ENCODE results near the gene SPATA13. TPM values are rescaled to one million over a fixed set of nuclear protein-coding genes. Genes with fewer than 3 reads are reported as not detected.
"Not testable (repeated sequence)": the region's sequence is repeated elsewhere in the genome, so short reads cannot be mapped to it uniquely, and the experiment has no call there.

Gene SPATA13
- total and polyA plus RNA-seq, 5 experiments from 2014 or later = 80.4 to 121 (median 92.8) TPM

- H3K4me3 Mint-ChIP-seq = no peak overlapping the region
- POLR2A ChIA-PET = no interaction called here
- H3K4me1 Mint-ChIP-seq = peaks cover under 1 to 18% (median 14%) of the 10 kb centered on the region in 4 donors
- ATAC-seq (no peak), DNase-seq (no peak)
- peaks cover 0 to 10% (median 0%) of the 10 kb centered on the region in 3 donors for H3K36me3 Mint-ChIP-seq
- H3K27me3 Mint-ChIP-seq = no peaks in the 10 kb centered on the region
- H3K27ac Mint-ChIP-seq = peak overlapping the region in 2 of 10 donors; percentile 15 to 60
- H3K9me3 Mint-ChIP-seq = peaks cover 0 to under 1% (median 0%) of the 10 kb centered on the region in 9 donors
Observed at GRCh38 chr13:24192811-24193162, 32.3 kb downstream of the SPATA13 start.

- H3K36me3 Mint-ChIP-seq = peaks cover 0 to 6% (median 0%) of the 10 kb centered on the region in 3 donors
- no peak overlapping the region for H3K27ac Mint-ChIP-seq
- POLR2A ChIA-PET = no interaction called here
- H3K4me3 Mint-ChIP-seq = no peak overlapping the region
- DNase-seq (no peak), ATAC-seq (no peak)
- no peaks in the 10 kb centered on the region for H3K27me3 Mint-ChIP-seq
- H3K9me3 Mint-ChIP-seq = no peaks in the 10 kb centered on the region
- H3K4me1 Mint-ChIP-seq = peaks cover 0 to 19% (median 14%) of the 10 kb centered on the region in 4 donors
Observed at GRCh38 chr13:24194447-24194846, 33.9 kb downstream of the SPATA13 start.

GRCh38 chr13:24195626-24196025 lies 35.1 kb downstream of the SPATA13 start:
- ATAC-seq (no peak), DNase-seq (no peak)
- H3K4me3 Mint-ChIP-seq = no peak overlapping the region
- H3K4me1 Mint-ChIP-seq = peaks cover 0 to 18% (median 15%) of the 10 kb centered on the region in 4 donors
- H3K9me3 Mint-ChIP-seq = no peaks in the 10 kb centered on the region
- POLR2A ChIA-PET = no interaction called here
- H3K27me3 Mint-ChIP-seq = no peaks in the 10 kb centered on the region
- no peak overlapping the region for H3K27ac Mint-ChIP-seq
- peaks cover 0 to 6% (median 0%) of the 10 kb centered on the region in 3 donors for H3K36me3 Mint-ChIP-seq

- no peak for ATAC-seq
- DNase-seq = no peak
- H3K9me3 Mint-ChIP-seq = no peaks in the 10 kb centered on the region
- H3K4me3 Mint-ChIP-seq = no peak overlapping the region
- no peaks in the 10 kb centered on the region for H3K27me3 Mint-ChIP-seq
- H3K4me1 Mint-ChIP-seq = peaks cover 0 to 18% (median 14%) of the 10 kb centered on the region in 4 donors
- H3K36me3 Mint-ChIP-seq = peaks cover 0 to 6% (median under 1%) of the 10 kb centered on the region in 3 donors
- POLR2A ChIA-PET = no interaction called here
- peak overlapping the region in 2 of 10 donors; percentile 8 to 12 for H3K27ac Mint-ChIP-seq
Observed at GRCh38 chr13:24196593-24197197, 36.2 kb downstream of the SPATA13 start.

- Mint-ChIP-seq H3K27ac (peak overlapping the region in 2 of 10 donors; percentile 41 to 50), H3K9me3 (no peaks in the 10 kb centered on the region), H3K27me3 (no peaks in the 10 kb centered on the region), H3K36me3 (peaks cover 0 to 2% (median 0%) of the 10 kb centered on the region in 3 donors), H3K4me1 (peaks cover 11 to 16% (median 13%) of the 10 kb centered on the region in 4 donors), H3K4me3 (no peak overlapping the region)
- DNase-seq (no peak), ATAC-seq (no peak)
- POLR2A ChIA-PET = interaction anchor here (0.7 kb wide), 1 partner anchor 30 kb away, joined by 5 read pairs; no protein-coding TSS in a partner anchor
Observed at GRCh38 chr13:24199016-24199415, 38.5 kb downstream of the SPATA13 start.

- Mint-ChIP-seq H3K4me3 (no peak overlapping the region), H3K4me1 (peaks cover 14 to 36% (median 32%) of the 10 kb centered on the region in 4 donors), H3K27me3 (no peaks in the 10 kb centered on the region), H3K9me3 (no peaks in the 10 kb centered on the region), H3K27ac (peak overlapping the region in 3 of 10 donors; percentile 7 to 93 (median 15)), H3K36me3 (peaks cover 0 to 2% (median 0%) of the 10 kb centered on the region in 3 donors)
- ATAC-seq (no peak), DNase-seq (no peak)
- POLR2A ChIA-PET = no interaction called here
Observed at GRCh38 chr13:24202215-24202614, 41.7 kb downstream of the SPATA13 start.

GRCh38 chr13:24203273-24203672 lies 42.8 kb downstream of the SPATA13 start:
- H3K27ac Mint-ChIP-seq = peak overlapping the region; percentile 35 to 93 (median 84)
- H3K36me3 Mint-ChIP-seq = peaks cover 0 to 2% (median 0%) of the 10 kb centered on the region in 3 donors
- POLR2A ChIA-PET = interaction anchor here (0.7 to 1.2 kb wide), 4 partner anchors 9 to 828 kb away, joined by 3 to 6 read pairs (median 3); partner anchors contain the start of gene SPATA13
- ATAC-seq (peak in 1 of 2 donors; percentile 34), DNase-seq (no peak)
- no peaks in the 10 kb centered on the region for H3K9me3 Mint-ChIP-seq
- H3K4me3 Mint-ChIP-seq = peak overlapping the region; percentile 50 to 88 (median 80)
- no peaks in the 10 kb centered on the region for H3K27me3 Mint-ChIP-seq
- peaks cover 17 to 36% (median 32%) of the 10 kb centered on the region in 4 donors for H3K4me1 Mint-ChIP-seq

- POLR2A ChIA-PET = interaction anchor here (0.7 to 1.2 kb wide), 4 partner anchors 8 to 828 kb away, joined by 3 to 6 read pairs (median 3); partner anchors contain the start of gene SPATA13
- Mint-ChIP-seq H3K27me3 (no peaks in the 10 kb centered on the region), H3K27ac (peak overlapping the region; percentile 60 to 93 (median 84)), H3K4me1 (peaks cover 17 to 36% (median 32%) of the 10 kb centered on the region in 4 donors), H3K36me3 (peaks cover 0 to 2% (median 0%) of the 10 kb centered on the region in 3 donors), H3K9me3 (no peaks in the 10 kb centered on the region), H3K4me3 (peak overlapping the region; percentile 60 to 88 (median 80))
- ATAC-seq (peak; percentile 98 to 99), DNase-seq (peak in 4 of 10 donors; percentile 19 to 41 (median 33))
Observed at GRCh38 chr13:24203811-24204210, 43.3 kb downstream of the SPATA13 start.

GRCh38 chr13:24205076-24205475 lies 44.6 kb downstream of the SPATA13 start:
- H3K27me3 Mint-ChIP-seq, DNase-seq, H3K9me3 Mint-ChIP-seq, ATAC-seq, POLR2A ChIA-PET, H3K36me3 Mint-ChIP-seq: not testable (repeated sequence)
- H3K4me3 Mint-ChIP-seq = peak overlapping the region in 4 of 10 donors; percentile 10 to 86 (median 64)
- H3K4me1 Mint-ChIP-seq = peaks cover 17 to 36% (median 32%) of the 10 kb centered on the region in 4 donors
- H3K27ac Mint-ChIP-seq = peak overlapping the region in 6 of 10 donors; percentile 6 to 83 (median 25)

- Mint-ChIP-seq H3K4me3 (no peak overlapping the region), H3K27ac (peak overlapping the region in 3 of 10 donors; percentile 6 to 27 (median 15)), H3K9me3 (no peaks in the 10 kb centered on the region), H3K4me1 (peaks cover 27 to 43% (median 28%) of the 10 kb centered on the region in 4 donors), H3K36me3 (peaks cover 0 to 1% (median 0%) of the 10 kb centered on the region in 3 donors), H3K27me3 (no peaks in the 10 kb centered on the region)
- ATAC-seq (no peak), DNase-seq (no peak)
- POLR2A ChIA-PET = no interaction called here
Observed at GRCh38 chr13:24207841-24208667, 47.5 kb downstream of the SPATA13 start.

- Mint-ChIP-seq H3K4me3 (no peak overlapping the region), H3K27ac (no peak overlapping the region), H3K4me1 (peaks cover 17 to 33% (median 19%) of the 10 kb centered on the region in 4 donors), H3K27me3 (no peaks in the 10 kb centered on the region), H3K9me3 (no peaks in the 10 kb centered on the region), H3K36me3 (peaks cover 0 to 1% (median 0%) of the 10 kb centered on the region in 3 donors)
- ATAC-seq = no peak
- DNase-seq = no peak
- POLR2A ChIA-PET = no interaction called here
Observed at GRCh38 chr13:24209138-24209537, 48.6 kb downstream of the SPATA13 start.

- DNase-seq = no peak
- ATAC-seq = no peak
- no peaks in the 10 kb centered on the region for H3K9me3 Mint-ChIP-seq
- H3K27me3 Mint-ChIP-seq = no peaks in the 10 kb centered on the region
- H3K4me1 Mint-ChIP-seq = peaks cover 17 to 31% (median 18%) of the 10 kb centered on the region in 4 donors
- no peak overlapping the region for H3K27ac Mint-ChIP-seq
- POLR2A ChIA-PET = interaction anchor here (0.7 to 1.2 kb wide), 2 partner anchors 9 to 326 kb away, joined by 3 to 5 read pairs; no protein-coding TSS in a partner anchor
- peaks cover 0 to 1% (median 0%) of the 10 kb centered on the region in 3 donors for H3K36me3 Mint-ChIP-seq
- H3K4me3 Mint-ChIP-seq = no peak overlapping the region
Observed at GRCh38 chr13:24212254-24212653, 51.7 kb downstream of the SPATA13 start.
